Measurements from ENCODE around the gene KDM3B. TPM values are rescaled to one million over a fixed set of nuclear protein-coding genes. Genes with fewer than 3 reads are reported as not detected.

KDM3B gene
- total and polyA plus RNA-seq, 9 of the 15 experiments (the other 6 are each of a cell fraction or from before 2014, with no cell fraction given): 13.8 to 62.8 (median 41.9) TPM

GRCh38 chr5:138337685-138338410 lies 14.6 kb upstream of the KDM3B start, which contains the start of gene FAM53C (continued):
- TF ChIP-seq ZNF407 (IDR thresholded peaks at IDR 0.05; ENCODE audit: low read depth): no peak
- TF ChIP-seq, protein P1, sequence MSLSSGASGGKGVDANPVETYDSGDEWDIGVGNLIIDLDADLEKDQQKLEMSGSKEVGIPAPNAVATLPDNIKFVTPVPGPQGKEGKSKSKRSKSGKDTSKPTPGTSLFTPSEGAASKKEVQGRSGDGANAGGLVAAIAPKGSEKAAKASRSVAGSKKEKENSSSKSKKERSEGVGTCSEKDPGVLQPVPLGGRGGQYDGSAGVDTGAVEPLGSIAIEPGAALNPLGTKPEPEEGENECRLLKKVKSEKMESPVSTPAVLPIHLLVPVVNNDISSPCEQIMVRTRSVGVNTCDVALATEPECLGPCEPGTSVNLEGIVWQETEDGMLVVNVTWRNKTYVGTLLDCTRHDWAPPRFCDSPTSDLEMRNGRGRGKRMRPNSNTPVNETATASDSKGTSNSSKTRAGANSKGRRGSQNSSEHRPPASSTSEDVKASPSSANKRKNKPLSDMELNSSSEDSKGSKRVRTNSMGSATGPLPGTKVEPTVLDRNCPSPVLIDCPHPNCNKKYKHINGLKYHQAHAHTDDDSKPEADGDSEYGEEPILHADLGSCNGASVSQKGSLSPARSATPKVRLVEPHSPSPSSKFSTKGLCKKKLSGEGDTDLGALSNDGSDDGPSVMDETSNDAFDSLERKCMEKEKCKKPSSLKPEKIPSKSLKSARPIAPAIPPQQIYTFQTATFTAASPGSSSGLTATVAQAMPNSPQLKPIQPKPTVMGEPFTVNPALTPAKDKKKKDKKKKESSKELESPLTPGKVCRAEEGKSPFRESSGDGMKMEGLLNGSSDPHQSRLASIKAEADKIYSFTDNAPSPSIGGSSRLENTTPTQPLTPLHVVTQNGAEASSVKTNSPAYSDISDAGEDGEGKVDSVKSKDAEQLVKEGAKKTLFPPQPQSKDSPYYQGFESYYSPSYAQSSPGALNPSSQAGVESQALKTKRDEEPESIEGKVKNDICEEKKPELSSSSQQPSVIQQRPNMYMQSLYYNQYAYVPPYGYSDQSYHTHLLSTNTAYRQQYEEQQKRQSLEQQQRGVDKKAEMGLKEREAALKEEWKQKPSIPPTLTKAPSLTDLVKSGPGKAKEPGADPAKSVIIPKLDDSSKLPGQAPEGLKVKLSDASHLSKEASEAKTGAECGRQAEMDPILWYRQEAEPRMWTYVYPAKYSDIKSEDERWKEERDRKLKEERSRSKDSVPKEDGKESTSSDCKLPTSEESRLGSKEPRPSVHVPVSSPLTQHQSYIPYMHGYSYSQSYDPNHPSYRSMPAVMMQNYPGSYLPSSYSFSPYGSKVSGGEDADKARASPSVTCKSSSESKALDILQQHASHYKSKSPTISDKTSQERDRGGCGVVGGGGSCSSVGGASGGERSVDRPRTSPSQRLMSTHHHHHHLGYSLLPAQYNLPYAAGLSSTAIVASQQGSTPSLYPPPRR (CRISPR knock-in tag; IDR thresholded peaks at IDR 0.05; ENCODE audit: borderline replicate concordance): peak; percentile 63; the same call in 1 of the 2 replicates
- no peak for TF ChIP-seq ZBTB8A (IDR thresholded peaks at IDR 0.05; ENCODE audit: partially characterized antibody)
- TF ChIP-seq FUS (optimal IDR thresholded peaks at IDR 0.05; ENCODE audit: low read depth, low read length): peak; percentile 98
- peak; percentile 55 for TF ChIP-seq NCOR1 (IDR thresholded peaks at IDR 0.05)
- TF ChIP-seq SRF (CRISPR knock-in tag; IDR thresholded peaks at IDR 0.05): peak; percentile 74 to 95; a peak in 3 of 4 replicates
- TF ChIP-seq EGR1 (conservative IDR thresholded peaks at IDR 0.05): peak; percentile 71
- TF ChIP-seq, protein P2, sequence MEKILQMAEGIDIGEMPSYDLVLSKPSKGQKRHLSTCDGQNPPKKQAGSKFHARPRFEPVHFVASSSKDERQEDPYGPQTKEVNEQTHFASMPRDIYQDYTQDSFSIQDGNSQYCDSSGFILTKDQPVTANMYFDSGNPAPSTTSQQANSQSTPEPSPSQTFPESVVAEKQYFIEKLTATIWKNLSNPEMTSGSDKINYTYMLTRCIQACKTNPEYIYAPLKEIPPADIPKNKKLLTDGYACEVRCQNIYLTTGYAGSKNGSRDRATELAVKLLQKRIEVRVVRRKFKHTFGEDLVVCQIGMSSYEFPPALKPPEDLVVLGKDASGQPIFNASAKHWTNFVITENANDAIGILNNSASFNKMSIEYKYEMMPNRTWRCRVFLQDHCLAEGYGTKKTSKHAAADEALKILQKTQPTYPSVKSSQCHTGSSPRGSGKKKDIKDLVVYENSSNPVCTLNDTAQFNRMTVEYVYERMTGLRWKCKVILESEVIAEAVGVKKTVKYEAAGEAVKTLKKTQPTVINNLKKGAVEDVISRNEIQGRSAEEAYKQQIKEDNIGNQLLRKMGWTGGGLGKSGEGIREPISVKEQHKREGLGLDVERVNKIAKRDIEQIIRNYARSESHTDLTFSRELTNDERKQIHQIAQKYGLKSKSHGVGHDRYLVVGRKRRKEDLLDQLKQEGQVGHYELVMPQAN (IDR thresholded peaks at IDR 0.05; ENCODE audit: borderline replicate concordance): no peak
